Measurements from ENCODE around the gene LGALSL. TPM values are rescaled to one million over a fixed set of nuclear protein-coding genes. Genes with fewer than 3 reads are reported as not detected.
A peak's percentile ranks its signal among the peaks of the same experiment; 100 is the strongest.

The LGALSL gene
- 7.4 and 9.5 TPM in 2 replicates for total RNA-seq
- long read RNA-seq, transcript LGALSL-201 (5 exons, 3,926 nt) = major isoform, 15 of 16 reads
- long read RNA-seq, partial matches to known transcripts = 1 of 16 reads
- long read RNA-seq, other reads (novel, unspliced or antisense) = 0 of 16 reads

GRCh38 chr2:64453770-64454385, at the start of gene LGALSL:
Gene LGALSL (plus strand): TSS chr2:64454162. CDS start chr2:64454546, 384 bp downstream.
- Mint-ChIP-seq H3K4me1 (ENCODE audit: unreplicated experiment) (peaks cover 16% of the 10 kb centered on the region), H3K36me3 (ENCODE audit: unreplicated experiment) (peaks cover 10% of the 10 kb centered on the region), H3K9me3 (ENCODE audit: unreplicated experiment) (no peaks in the 10 kb centered on the region), H3K4me3 (ENCODE audit: unreplicated experiment) (peak within 1 kb of the TSS; percentile 85), H3K27ac (ENCODE audit: unreplicated experiment) (peak within 1 kb of the TSS; percentile 95), H3K27me3 (ENCODE audit: unreplicated experiment) (no peaks in the 10 kb centered on the region)
- TF ChIP-seq, protein P1, sequence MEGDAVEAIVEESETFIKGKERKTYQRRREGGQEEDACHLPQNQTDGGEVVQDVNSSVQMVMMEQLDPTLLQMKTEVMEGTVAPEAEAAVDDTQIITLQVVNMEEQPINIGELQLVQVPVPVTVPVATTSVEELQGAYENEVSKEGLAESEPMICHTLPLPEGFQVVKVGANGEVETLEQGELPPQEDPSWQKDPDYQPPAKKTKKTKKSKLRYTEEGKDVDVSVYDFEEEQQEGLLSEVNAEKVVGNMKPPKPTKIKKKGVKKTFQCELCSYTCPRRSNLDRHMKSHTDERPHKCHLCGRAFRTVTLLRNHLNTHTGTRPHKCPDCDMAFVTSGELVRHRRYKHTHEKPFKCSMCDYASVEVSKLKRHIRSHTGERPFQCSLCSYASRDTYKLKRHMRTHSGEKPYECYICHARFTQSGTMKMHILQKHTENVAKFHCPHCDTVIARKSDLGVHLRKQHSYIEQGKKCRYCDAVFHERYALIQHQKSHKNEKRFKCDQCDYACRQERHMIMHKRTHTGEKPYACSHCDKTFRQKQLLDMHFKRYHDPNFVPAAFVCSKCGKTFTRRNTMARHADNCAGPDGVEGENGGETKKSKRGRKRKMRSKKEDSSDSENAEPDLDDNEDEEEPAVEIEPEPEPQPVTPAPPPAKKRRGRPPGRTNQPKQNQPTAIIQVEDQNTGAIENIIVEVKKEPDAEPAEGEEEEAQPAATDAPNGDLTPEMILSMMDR (IDR thresholded peaks at IDR 0.05) = no peak
- DNase-seq (ENCODE audit: extremely low spot score, unreplicated experiment) = peak; percentile 88

GRCh38 chr2:64404743-64405142, 49.2 kb upstream of the LGALSL start:
- no peaks in the 10 kb centered on the region for H3K36me3 Mint-ChIP-seq (ENCODE audit: unreplicated experiment)
- peak; percentile 57 for DNase-seq (ENCODE audit: extremely low spot score, unreplicated experiment)
- peaks cover 22% of the 10 kb centered on the region for H3K4me1 Mint-ChIP-seq (ENCODE audit: unreplicated experiment)
- no peak overlapping the region for H3K4me3 Mint-ChIP-seq (ENCODE audit: unreplicated experiment)
- TF ChIP-seq, protein P1 (IDR thresholded peaks at IDR 0.05) = no peak
- H3K27ac Mint-ChIP-seq (ENCODE audit: unreplicated experiment) = peak overlapping the region; percentile 88
- H3K27me3 Mint-ChIP-seq (ENCODE audit: unreplicated experiment) = peaks cover 12% of the 10 kb centered on the region
- H3K9me3 Mint-ChIP-seq (ENCODE audit: unreplicated experiment) = no peaks in the 10 kb centered on the region

DNA sequence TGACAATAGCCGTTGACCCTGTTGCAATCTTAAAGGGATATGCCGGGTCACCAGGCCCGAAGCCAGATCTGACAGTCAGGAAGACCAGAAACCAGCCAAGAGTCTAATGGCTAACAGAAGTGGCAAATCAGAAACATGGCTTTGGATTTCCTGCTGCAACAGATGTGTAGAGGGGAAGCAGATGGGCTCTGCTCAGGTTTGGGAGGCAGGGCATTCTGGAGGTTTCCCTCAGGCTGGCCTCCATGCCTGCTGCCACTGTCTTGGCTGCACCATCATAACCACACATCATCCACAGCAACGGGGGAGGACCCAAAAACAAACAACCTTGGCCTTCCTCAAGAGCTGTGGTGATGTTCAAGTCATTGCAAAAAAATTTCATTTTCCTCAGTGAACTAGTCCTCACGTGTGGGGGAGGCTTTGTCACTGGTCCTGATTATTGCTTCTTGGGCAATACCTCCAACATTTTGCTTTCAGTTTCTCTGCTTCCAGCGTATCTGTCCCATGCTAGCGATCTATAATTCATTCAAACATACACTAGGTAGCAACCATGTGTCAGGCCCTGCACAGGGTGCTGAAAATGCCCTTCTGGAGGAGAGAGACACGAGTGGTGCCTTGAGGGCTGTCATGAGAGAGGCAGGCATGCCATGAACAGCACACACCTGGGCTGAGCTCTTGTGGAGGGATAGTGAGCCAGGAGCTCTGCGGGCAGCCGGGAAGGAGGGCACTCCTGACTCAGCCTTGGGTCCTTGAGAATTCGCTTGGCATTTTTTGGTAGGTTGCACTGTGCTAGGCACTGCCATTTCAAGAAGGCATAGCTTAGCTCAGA, 48.2 kb upstream of the LGALSL start:
- no peak overlapping the region for H3K27ac Mint-ChIP-seq (ENCODE audit: unreplicated experiment)
- H3K9me3 Mint-ChIP-seq (ENCODE audit: unreplicated experiment) = no peaks in the 10 kb centered on the region
- H3K4me3 Mint-ChIP-seq (ENCODE audit: unreplicated experiment) = no peak overlapping the region
- no peaks in the 10 kb centered on the region for H3K36me3 Mint-ChIP-seq (ENCODE audit: unreplicated experiment)
- peak; percentile 42 for DNase-seq (ENCODE audit: extremely low spot score, unreplicated experiment)
- peaks cover 15% of the 10 kb centered on the region for H3K27me3 Mint-ChIP-seq (ENCODE audit: unreplicated experiment)
- peaks cover 22% of the 10 kb centered on the region for H3K4me1 Mint-ChIP-seq (ENCODE audit: unreplicated experiment)
- TF ChIP-seq, protein P1 (IDR thresholded peaks at IDR 0.05) = no peak

DNA sequence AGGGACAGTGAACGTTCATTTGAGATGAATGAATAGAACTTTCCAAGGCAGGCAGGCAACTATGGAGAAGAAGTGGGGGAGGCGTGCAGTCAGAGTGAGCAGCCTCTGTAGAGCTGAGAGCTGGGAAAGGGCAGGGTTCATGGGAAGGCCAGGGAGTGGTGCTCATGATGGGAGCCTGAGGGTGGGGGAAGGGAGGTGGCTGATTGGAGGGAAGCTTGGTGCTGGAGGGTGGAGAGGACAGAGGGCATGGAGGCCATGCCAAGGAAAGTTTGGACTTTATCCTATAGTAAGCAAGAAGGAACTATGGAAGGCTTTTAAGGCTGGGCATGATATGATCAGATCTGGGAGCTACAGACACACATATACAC, 47.6 kb upstream of the LGALSL start:
- TF ChIP-seq, protein P1 (IDR thresholded peaks at IDR 0.05) = no peak
- Mint-ChIP-seq H3K9me3 (ENCODE audit: unreplicated experiment) (no peaks in the 10 kb centered on the region), H3K4me1 (ENCODE audit: unreplicated experiment) (peaks cover 22% of the 10 kb centered on the region), H3K36me3 (ENCODE audit: unreplicated experiment) (no peaks in the 10 kb centered on the region), H3K4me3 (ENCODE audit: unreplicated experiment) (no peak overlapping the region), H3K27ac (ENCODE audit: unreplicated experiment) (peak overlapping the region; percentile 33), H3K27me3 (ENCODE audit: unreplicated experiment) (peaks cover 15% of the 10 kb centered on the region)
- DNase-seq (ENCODE audit: extremely low spot score, unreplicated experiment) = peak; percentile 66

DNA sequence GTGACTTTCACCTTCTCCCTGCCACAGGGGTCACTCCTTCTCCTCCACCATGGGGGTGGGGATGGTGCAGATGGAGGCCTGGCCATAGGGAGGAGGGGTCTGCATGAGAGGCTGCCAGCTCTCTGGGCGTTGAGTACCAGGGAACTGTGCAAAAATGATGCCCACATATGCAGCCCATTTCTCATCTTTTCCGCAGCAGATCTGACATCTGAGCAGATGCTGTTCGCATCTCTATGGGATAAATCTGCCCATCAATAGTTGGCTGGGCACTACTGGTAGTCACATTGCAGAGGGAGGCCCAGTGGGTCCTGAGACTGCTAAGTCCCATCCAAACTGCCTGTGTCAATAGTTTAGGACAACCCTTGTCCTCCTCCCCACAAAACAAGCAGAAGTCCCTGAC, 45.9 kb upstream of the LGALSL start:
- Mint-ChIP-seq H3K4me1 (ENCODE audit: unreplicated experiment) (peaks cover 18% of the 10 kb centered on the region), H3K27ac (ENCODE audit: unreplicated experiment) (no peak overlapping the region), H3K4me3 (ENCODE audit: unreplicated experiment) (no peak overlapping the region), H3K9me3 (ENCODE audit: unreplicated experiment) (no peaks in the 10 kb centered on the region), H3K27me3 (ENCODE audit: unreplicated experiment) (peaks cover 15% of the 10 kb centered on the region), H3K36me3 (ENCODE audit: unreplicated experiment) (no peaks in the 10 kb centered on the region)
- TF ChIP-seq, protein P1 (IDR thresholded peaks at IDR 0.05) = no peak
- peak; percentile 59 for DNase-seq (ENCODE audit: extremely low spot score, unreplicated experiment)
